ENCODE measurements around the gene PBX3.

- TF ChIP-seq, protein P1, sequence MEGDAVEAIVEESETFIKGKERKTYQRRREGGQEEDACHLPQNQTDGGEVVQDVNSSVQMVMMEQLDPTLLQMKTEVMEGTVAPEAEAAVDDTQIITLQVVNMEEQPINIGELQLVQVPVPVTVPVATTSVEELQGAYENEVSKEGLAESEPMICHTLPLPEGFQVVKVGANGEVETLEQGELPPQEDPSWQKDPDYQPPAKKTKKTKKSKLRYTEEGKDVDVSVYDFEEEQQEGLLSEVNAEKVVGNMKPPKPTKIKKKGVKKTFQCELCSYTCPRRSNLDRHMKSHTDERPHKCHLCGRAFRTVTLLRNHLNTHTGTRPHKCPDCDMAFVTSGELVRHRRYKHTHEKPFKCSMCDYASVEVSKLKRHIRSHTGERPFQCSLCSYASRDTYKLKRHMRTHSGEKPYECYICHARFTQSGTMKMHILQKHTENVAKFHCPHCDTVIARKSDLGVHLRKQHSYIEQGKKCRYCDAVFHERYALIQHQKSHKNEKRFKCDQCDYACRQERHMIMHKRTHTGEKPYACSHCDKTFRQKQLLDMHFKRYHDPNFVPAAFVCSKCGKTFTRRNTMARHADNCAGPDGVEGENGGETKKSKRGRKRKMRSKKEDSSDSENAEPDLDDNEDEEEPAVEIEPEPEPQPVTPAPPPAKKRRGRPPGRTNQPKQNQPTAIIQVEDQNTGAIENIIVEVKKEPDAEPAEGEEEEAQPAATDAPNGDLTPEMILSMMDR (IDR thresholded peaks at IDR 0.05) = no peak
- TF ChIP-seq POLR2A (IDR thresholded peaks at IDR 0.05) = no peak
Measured at GRCh38 chr9:125847735-125848134, 100.6 kb downstream of the PBX3 start.
